Common myeloid progenitor, CD34-positive (primary cell): ENCODE data around the gene TAF4B.

ENCODE experiments used
- CTCF ChIA-PET: fragments of 350-600 bp; sonication (Branson Sonifier 250); formaldehyde crosslinking; loops from one replicate; lab custom pipeline; 2021; ENCODE audit warnings: antibody characterized with exemption; lab: Charles Lee
- POLR2A ChIA-PET: fragments of 350-600 bp; sonication (Branson Sonifier 250); formaldehyde crosslinking; loops from one replicate; lab custom pipeline; 2021; ENCODE audit warnings: antibody characterized with exemption; lab: Charles Lee
- DNase-seq, 3 donors: peaks; one replicate each; pipeline versions ENCODE4 v3.0.0 to v3.0.0-alpha.2; 2013
- H3K27ac ChIP-seq, 2 experiments: 1 replicate in 1 of 2; 2 replicates in 1 of 2; pipeline ENCODE4 v1.7.0; 2013; ENCODE audit warnings: inconsistent platforms in 2 of 2, low read length in 2 of 2, mild to moderate bottlenecking in 2 of 2, low read depth in 1 of 2, moderate library complexity in 1 of 2; ENCODE audit not compliant: severe bottlenecking in 2 of 2, insufficient read depth in 1 of 2, poor library complexity in 1 of 2
- H3K27me3 ChIP-seq, 5 experiments: replicated peaks in 2 of 5; 1 replicate in 3 of 5; 2 replicates in 2 of 5; pipeline versions ENCODE4 v1.6.1 to v1.7.0; 2013; ENCODE audit warnings: low read length in 4 of 5, mild to moderate bottlenecking in 2 of 5, moderate library complexity in 2 of 5, inconsistent platforms in 1 of 5; ENCODE audit not compliant: insufficient read depth in 5 of 5, control insufficient read depth in 4 of 5
- H3K36me3 ChIP-seq, 4 experiments: 1 replicate in 2 of 4; 2 replicates in 2 of 4; pipeline versions ENCODE4 v1.6.1 to v1.7.0; 2013; ENCODE audit warnings: low read length in 3 of 4, control low read depth in 1 of 4, mild to moderate bottlenecking in 1 of 4; ENCODE audit not compliant: control insufficient read depth in 4 of 4, insufficient read depth in 4 of 4
- H3K4me1 ChIP-seq, 4 experiments: 1 replicate in 3 of 4; 2 replicates in 1 of 4; pipeline versions ENCODE4 v1.6.1 to v1.7.1; 2013; ENCODE audit warnings: low read length in 3 of 4, mild to moderate bottlenecking in 3 of 4, control low read depth in 1 of 4, inconsistent platforms in 1 of 4, moderate library complexity in 1 of 4; ENCODE audit not compliant: control insufficient read depth in 4 of 4, insufficient read depth in 4 of 4; ENCODE audit errors: control extremely low read depth in 1 of 4
- H3K4me3 ChIP-seq, 7 experiments: 1 replicate in 4 of 7; 2 replicates in 3 of 7; pipeline versions ENCODE4 v1.5.1 to v1.7.0; 2013; ENCODE audit warnings: mild to moderate bottlenecking in 7 of 7, low read length in 6 of 7, moderate library complexity in 6 of 7, inconsistent platforms in 2 of 7, low read depth in 2 of 7, control low read depth in 1 of 7; ENCODE audit not compliant: insufficient read depth in 4 of 7, control insufficient read depth in 1 of 7; ENCODE audit errors: extremely low read depth in 1 of 7
- H3K9me3 ChIP-seq, 5 experiments: 1 replicate in 4 of 5; 2 replicates in 1 of 5; pipeline versions ENCODE4 v1.6.1 to v1.7.1; 2013; ENCODE audit warnings: low read length in 4 of 5, mild to moderate bottlenecking in 2 of 5, inconsistent platforms in 1 of 5, low read depth in 1 of 5, moderate library complexity in 1 of 5; ENCODE audit not compliant: control insufficient read depth in 4 of 5, insufficient read depth in 2 of 5; ENCODE audit errors: control extremely low read depth in 1 of 5
- WGBS: methylation state at CpG from one replicate; pipeline ENCODE4 v1.1.5; 2013; ENCODE audit not compliant: insufficient coverage; 5-methylcytosine and 5-hydroxymethylcytosine counted together

TAF4B gene

GRCh38 chr18:26317398-26317797, 91.2 kb downstream of the TAF4B start:
- Histone ChIP-seq H3K27ac (no peak overlapping the region), H3K9me3 (no peaks in the 10 kb centered on the region), H3K4me3 (no peak overlapping the region), H3K4me1 (no peaks in the 10 kb centered on the region), H3K36me3 (peaks cover 2 to 23% (median 13%) of the 10 kb centered on the region in 4 experiments), H3K27me3 (no peaks in the 10 kb centered on the region)
- CTCF ChIA-PET: interaction anchor here (1.9 to 2.4 kb wide), 2 partner anchors 11 to 67 kb away, joined by 6 to 8 read pairs; no protein-coding TSS in a partner anchor
- POLR2A ChIA-PET: no interaction called here
- WGBS: 86% methylated on average over 1 of the region's 3 CpGs
- no peak for DNase-seq

GRCh38 chr18:26320686-26321085, 94.4 kb downstream of the TAF4B start:
- H3K27ac ChIP-seq: no peak overlapping the region
- no peaks in the 10 kb centered on the region for H3K27me3 ChIP-seq
- 100% methylated on average over 1 of the region's 1 CpG for WGBS
- POLR2A ChIA-PET: no interaction called here
- peaks cover 2 to 31% (median 12%) of the 10 kb centered on the region in 4 experiments for H3K36me3 ChIP-seq
- CTCF ChIA-PET: no interaction called here
- H3K9me3 ChIP-seq: no peaks in the 10 kb centered on the region
- no peak overlapping the region for H3K4me3 ChIP-seq
- DNase-seq: no peak
- H3K4me1 ChIP-seq: no peaks in the 10 kb centered on the region

- no peak overlapping the region for H3K27ac ChIP-seq
- no peaks in the 10 kb centered on the region for H3K27me3 ChIP-seq
- H3K4me3 ChIP-seq: no peak overlapping the region
- H3K4me1 ChIP-seq: no peaks in the 10 kb centered on the region
- ChIA-PET POLR2A (no interaction called here), CTCF (interaction anchor here (1.2 to 1.4 kb wide), 2 partner anchors 12 to 13 kb away, joined by 3 read pairs; no protein-coding TSS in a partner anchor)
- WGBS: no CpG with 5 or more reads among the region's 3 CpGs
- H3K36me3 ChIP-seq: peaks cover 2 to 24% (median 16%) of the 10 kb centered on the region in 4 experiments
- no peak for DNase-seq
- no peaks in the 10 kb centered on the region for H3K9me3 ChIP-seq
These were observed 96.8 kb downstream of the TAF4B start for GRCh38 chr18:26322890-26323653.

GRCh38 chr18:26325771-26326170, 99.5 kb downstream of the TAF4B start:
- WGBS: no CpG with 5 or more reads among the region's 2 CpGs
- ChIA-PET POLR2A (no interaction called here), CTCF (no interaction called here)
- no peak overlapping the region for H3K27ac ChIP-seq
- H3K9me3 ChIP-seq: no peaks in the 10 kb centered on the region
- no peaks in the 10 kb centered on the region for H3K4me1 ChIP-seq
- no peak overlapping the region for H3K4me3 ChIP-seq
- no peak for DNase-seq
- no peaks in the 10 kb centered on the region for H3K27me3 ChIP-seq
- H3K36me3 ChIP-seq: peaks cover 10 to 43% (median 22%) of the 10 kb centered on the region in 4 experiments

GRCh38 chr18:26327062-26327461, 100.8 kb downstream of the TAF4B start:
- H3K36me3 ChIP-seq: peaks cover 12 to 34% (median 19%) of the 10 kb centered on the region in 4 experiments
- H3K9me3 ChIP-seq: no peaks in the 10 kb centered on the region
- no peak for DNase-seq
- no peaks in the 10 kb centered on the region for H3K4me1 ChIP-seq
- WGBS: 100% methylated on average over 2 of the region's 3 CpGs
- ChIA-PET POLR2A (no interaction called here), CTCF (no interaction called here)
- no peaks in the 10 kb centered on the region for H3K27me3 ChIP-seq
- no peak overlapping the region for H3K27ac ChIP-seq
- H3K4me3 ChIP-seq: no peak overlapping the region

- Histone ChIP-seq H3K27ac (no peak overlapping the region), H3K9me3 (no peaks in the 10 kb centered on the region), H3K4me3 (no peak overlapping the region), H3K4me1 (no peaks in the 10 kb centered on the region), H3K36me3 (peaks cover 9 to 26% (median 14%) of the 10 kb centered on the region in 4 experiments), H3K27me3 (no peaks in the 10 kb centered on the region)
- DNase-seq: no peak
- no CpG with 5 or more reads among the region's 1 CpG for WGBS
- POLR2A ChIA-PET: no interaction called here
- CTCF ChIA-PET: interaction anchor here (1.2 kb wide), 1 partner anchor 26 kb away, joined by 3 read pairs; no protein-coding TSS in a partner anchor
These were observed 106.7 kb downstream of the TAF4B start for GRCh38 chr18:26332991-26333390.

GRCh38 chr18:26335156-26335555, 108.9 kb downstream of the TAF4B start:
- Histone ChIP-seq H3K36me3 (peaks cover 2 to 13% (median 7%) of the 10 kb centered on the region in 4 experiments), H3K4me1 (no peaks in the 10 kb centered on the region), H3K9me3 (no peaks in the 10 kb centered on the region), H3K27me3 (no peaks in the 10 kb centered on the region), H3K4me3 (no peak overlapping the region), H3K27ac (no peak overlapping the region)
- WGBS: 100% methylated on average over 2 of the region's 2 CpGs
- ChIA-PET POLR2A (no interaction called here), CTCF (interaction anchor here (1.0 kb wide), 1 partner anchor 13 kb away, joined by 3 read pairs; no protein-coding TSS in a partner anchor)
- DNase-seq: no peak
